HCT116 (cell line): ENCODE results near the gene MAPK8IP1. TPM values are rescaled to one million over a fixed set of nuclear protein-coding genes. Genes with fewer than 3 reads are reported as not detected.

Source experiments
- ATAC-seq: fragments of 200-7000 bp; cut with Tn5 transposase; 2 replicates; pipeline ENCODE4 v1.9.1; 2020; ENCODE audit warnings: mild to moderate bottlenecking, moderate library complexity
- BruUV-seq: library from RNA; stranded (reverse); fragments of 400-500 nt; replicated peaks from 2 replicates; lab custom pipeline; 2021; lab: Mats Ljungman, UMichigan
- CTCF ChIA-PET: fragments of 300-600 bp; sonication (Branson Sonifier 250); formaldehyde crosslinking; loops from one replicate; lab custom pipeline; 2021; ENCODE audit warnings: antibody characterized with exemption; lab: Charles Lee
- POLR2A ChIA-PET: fragments of 300-600, 350-600 bp; sonication (Branson Sonifier 250); formaldehyde crosslinking; loops from one replicate; lab custom pipeline; 2021; ENCODE audit warnings: antibody characterized with exemption; lab: Charles Lee
- RAD21 ChIA-PET, 2 experiments: fragments of 300-600 bp; sonication (Branson Sonifier 250); formaldehyde crosslinking; loops; one replicate each; lab custom pipeline; 2023; ENCODE audit warnings: low total read pairs in 2 of 2; ENCODE audit not compliant: uncharacterized antibody in 2 of 2, unreplicated experiment in 2 of 2, low non-redundant PET in 1 of 2; lab: Charles Lee
- DNase-seq: peaks from one replicate; pipeline ENCODE4 v3.0.0-alpha.2; 2010; ENCODE audit warnings: low read depth, low spot score
- H2AFZ ChIP-seq: fragments of 200-600 bp; shearing (Covaris generic), sonication (generic); 2 replicates; pipeline ENCODE4 v1.6.1; 2017; ENCODE audit warnings: low read depth, mixed run types, mixed read lengths, antibody characterized with exemption, low read length; ENCODE audit not compliant: poor library complexity, severe bottlenecking
- H3K27ac ChIP-seq: 2 replicates; pipeline ENCODE4 v1.5.1; 2012; ENCODE audit warnings: low read depth, low read length
- H3K27me3 ChIP-seq: fragments of 200-600 bp; sonication (generic); 2 replicates; pipeline ENCODE4 v1.6.1; 2016; ENCODE audit warnings: mixed run types, low read length, mixed read lengths; ENCODE audit not compliant: insufficient read depth
- H3K36me3 ChIP-seq, 2 experiments: fragments of 200-500 bp in 1 of 2; fragments of 200-600 bp in 1 of 2; sonication (Bioruptor generic) in 1 of 2; sonication (generic) in 1 of 2; 2 replicates each; pipeline versions ENCODE4 v1.5.1 to v1.6.1; 2014 to 2016; ENCODE audit warnings: low read length in 2 of 2, inconsistent platforms in 1 of 2, mixed read lengths in 1 of 2, mixed run types in 1 of 2; ENCODE audit not compliant: insufficient read depth in 2 of 2, control insufficient read depth in 1 of 2
- H3K4me1 ChIP-seq, 2 experiments: fragments of 200-600 bp in 1 of 2; sonication (generic) in 1 of 2; 2 replicates each; pipeline versions ENCODE4 v1.5.1 to v1.6.1; 2012 to 2017; ENCODE audit warnings: low read length in 2 of 2, inconsistent platforms in 1 of 2, mild to moderate bottlenecking in 1 of 2, mixed read lengths in 1 of 2, mixed run types in 1 of 2, moderate library complexity in 1 of 2; ENCODE audit not compliant: insufficient read depth in 2 of 2, control insufficient read depth in 1 of 2
- H3K4me2 ChIP-seq: fragments of 200-600 bp; sonication (generic); 2 replicates; pipeline ENCODE4 v1.6.1; 2017; ENCODE audit warnings: mixed run types, low read length, mixed read lengths
- H3K4me3 ChIP-seq, 2 experiments: fragments of 200-600 bp in 1 of 2; sonication (generic) in 1 of 2; replicated peaks in 1 of 2; 2 replicates each; pipeline ENCODE4 v1.5.1; 2011 to 2016; ENCODE audit warnings: low read length in 2 of 2, control low read depth in 1 of 2, low read depth in 1 of 2, mild to moderate bottlenecking in 1 of 2, mixed read lengths in 1 of 2, mixed run types in 1 of 2
- H3K79me2 ChIP-seq: fragments of 200-600 bp; sonication (generic); 2 replicates; pipeline ENCODE4 v1.6.1; 2017; ENCODE audit warnings: mild to moderate bottlenecking, mixed run types, low read length, moderate library complexity, mixed read lengths; ENCODE audit not compliant: insufficient read depth
- H3K9ac ChIP-seq: fragments of 200-600 bp; sonication (generic); 2 replicates; pipeline ENCODE4 v1.6.1; 2016; ENCODE audit warnings: low read length, mixed read lengths
- H3K9me2 ChIP-seq: fragments of 200-600 bp; sonication (generic), shearing (Covaris generic); 2 replicates; pipeline ENCODE4 v1.6.1; 2017; ENCODE audit warnings: mixed run types, mild to moderate bottlenecking, moderate library complexity; ENCODE audit not compliant: insufficient read depth
- H3K9me3 ChIP-seq, 2 experiments: fragments of 200-500 bp in 1 of 2; fragments of 200-600 bp in 1 of 2; sonication (Bioruptor generic) in 1 of 2; sonication (generic) in 1 of 2; 2 replicates each; pipeline ENCODE4 v1.6.1; 2014 to 2017; ENCODE audit warnings: low read length in 2 of 2, mixed read lengths in 2 of 2, inconsistent platforms in 1 of 2, low read depth in 1 of 2, mild to moderate bottlenecking in 1 of 2, mixed run types in 1 of 2, moderate library complexity in 1 of 2; ENCODE audit not compliant: control insufficient read depth in 1 of 2, insufficient read depth in 1 of 2
- H4K20me1 ChIP-seq: fragments of 200-600 bp; sonication (generic), shearing (Covaris generic); 2 replicates; pipeline ENCODE4 v1.6.1; 2017; ENCODE audit warnings: mixed run types, mild to moderate bottlenecking, moderate library complexity; ENCODE audit not compliant: insufficient read depth
- CEBPB ChIP-seq: IDR thresholded peaks from 2 replicates; pipeline ENCODE4 v1.6.1; 2012; ENCODE audit warnings: low read depth
- EGR1 ChIP-seq: IDR thresholded peaks from 2 replicates; pipeline ENCODE4 v1.6.1; 2012; ENCODE audit warnings: low read depth
- ELF1 ChIP-seq: IDR thresholded peaks from 2 replicates; pipeline ENCODE4 v1.6.1; 2012; ENCODE audit warnings: low read depth, borderline replicate concordance
- EZH2phosphoT487 ChIP-seq: fragments of 200-600 bp; IDR thresholded peaks from 2 replicates; pipeline ENCODE4 v1.6.1; 2018; ENCODE audit warnings: antibody characterized with exemption, borderline replicate concordance
- JUND ChIP-seq: IDR thresholded peaks from 2 replicates; pipeline ENCODE4 v1.6.1; 2012
- MAX ChIP-seq: IDR thresholded peaks from 2 replicates; pipeline ENCODE4 v1.6.1; 2012
- RAD21 ChIP-seq: IDR thresholded peaks from 2 replicates; pipeline ENCODE4 v1.6.1; 2012; ENCODE audit warnings: low read depth, mild to moderate bottlenecking
- REST ChIP-seq: IDR thresholded peaks from 2 replicates; pipeline ENCODE4 v1.6.1; 2012; ENCODE audit warnings: low read depth
- SIN3A ChIP-seq: IDR thresholded peaks from 2 replicates; pipeline ENCODE4 v1.6.1; 2012; ENCODE audit warnings: low read depth
- SP1 ChIP-seq: IDR thresholded peaks from 2 replicates; pipeline ENCODE4 v1.6.1; 2012; ENCODE audit warnings: low read depth
- TCF7L2 ChIP-seq: IDR thresholded peaks from 2 replicates; pipeline ENCODE4 v1.7.0; 2011; ENCODE audit warnings: borderline replicate concordance, inconsistent platforms; ENCODE audit not compliant: insufficient read depth, insufficient read length; ENCODE audit errors: extremely low read depth
- intact Hi-C: fragments of 100-400 bp; cut with micrococcal nuclease; formaldehyde crosslinking; loops from 2 replicates; pipeline ENCODE4 v1.10.0; 2022
- total RNA-seq: library from RNA; stranded (reverse); gene quantifications from one replicate; pipeline ENCODE4 v1.2.1, GENCODE V29; 2021; ENCODE audit not compliant: unreplicated experiment
- TF ChIP-seq, protein P1 (sequence below), 3 experiments: fragments of 200-600 bp in 1 of 3; sonication (generic) in 1 of 3; IDR thresholded peaks in 2 of 3; conservative IDR thresholded peaks in 1 of 3; 2 replicates each; pipeline ENCODE4 v1.5.1; 2012 to 2017; ENCODE audit warnings: low read depth in 2 of 3, low read length in 2 of 3, antibody characterized with exemption in 1 of 3, borderline replicate concordance in 1 of 3, control low read depth in 1 of 3, mild to moderate bottlenecking in 1 of 3, mixed read lengths in 1 of 3, mixed run types in 1 of 3, moderate library complexity in 1 of 3; ENCODE audit not compliant: insufficient read depth in 1 of 3

MAPK8IP1 gene
- total RNA-seq, 1 experiment from 2014 or later: 10.1 TPM

DNA sequence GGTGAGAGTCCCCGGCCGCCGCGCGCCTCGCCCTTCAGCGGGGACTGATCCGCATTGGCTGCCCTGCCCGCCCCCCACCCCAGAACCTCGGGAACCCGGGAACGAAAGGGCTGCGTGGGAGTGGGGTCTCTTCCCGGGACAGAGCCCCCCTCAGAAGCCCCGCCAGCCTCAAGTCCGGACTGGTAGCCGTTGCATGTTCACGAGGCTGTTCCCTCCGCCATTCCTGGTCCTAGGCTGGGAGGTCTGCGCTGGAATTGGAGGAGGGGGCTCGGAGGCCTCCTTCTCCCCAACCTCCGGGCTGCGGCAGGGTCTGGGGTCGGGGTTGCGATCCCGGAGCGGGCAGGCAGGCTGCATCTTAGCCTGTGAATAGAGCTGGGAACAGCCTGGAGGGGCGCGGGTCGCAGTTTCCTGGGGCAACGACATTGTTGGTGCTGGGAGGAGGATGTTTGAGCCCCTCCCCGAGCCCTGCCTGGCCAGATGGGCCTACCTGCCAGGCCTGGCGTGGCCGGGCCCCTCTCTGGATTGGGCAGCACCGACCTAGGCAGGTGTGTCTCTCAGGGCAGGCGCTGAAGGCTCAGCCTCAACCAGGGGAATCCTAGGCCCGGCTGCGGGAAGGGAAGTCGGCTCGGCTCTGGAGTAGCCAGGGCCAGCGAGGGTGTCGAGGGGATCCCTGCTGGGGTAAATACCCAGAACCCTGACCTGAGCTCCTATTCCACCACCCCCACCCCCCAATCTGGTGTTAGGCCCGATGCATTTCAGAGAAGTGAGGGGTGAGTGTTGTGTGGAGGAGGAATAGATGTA is 670 bp downstream of the MAPK8IP1 start:
- Histone ChIP-seq H3K9me3 (no peaks in the 10 kb centered on the region), H3K27ac (no peak overlapping the region), H3K9ac (no peak overlapping the region), H3K27me3 (no peaks in the 10 kb centered on the region), H2AFZ (no peak overlapping the region), H3K4me1 (peaks cover 8 to 16% of the 10 kb centered on the region in 2 experiments; a peak in 3 of 4 replicates), H3K79me2 (no peaks in the 10 kb centered on the region), H3K4me3 (peak overlapping the region; percentile 16 to 33; a peak in 3 of 4 replicates), H4K20me1 (no peaks in the 10 kb centered on the region), H3K36me3 (no peaks in the 10 kb centered on the region), H3K9me2 (no peaks in the 10 kb centered on the region), H3K4me2 (peak overlapping the region; percentile 54)
- TF ChIP-seq EZH2phosphoT487: no peak
- no peak for TF ChIP-seq ELF1
- no peak for TF ChIP-seq SIN3A
- TF ChIP-seq, protein P1, sequence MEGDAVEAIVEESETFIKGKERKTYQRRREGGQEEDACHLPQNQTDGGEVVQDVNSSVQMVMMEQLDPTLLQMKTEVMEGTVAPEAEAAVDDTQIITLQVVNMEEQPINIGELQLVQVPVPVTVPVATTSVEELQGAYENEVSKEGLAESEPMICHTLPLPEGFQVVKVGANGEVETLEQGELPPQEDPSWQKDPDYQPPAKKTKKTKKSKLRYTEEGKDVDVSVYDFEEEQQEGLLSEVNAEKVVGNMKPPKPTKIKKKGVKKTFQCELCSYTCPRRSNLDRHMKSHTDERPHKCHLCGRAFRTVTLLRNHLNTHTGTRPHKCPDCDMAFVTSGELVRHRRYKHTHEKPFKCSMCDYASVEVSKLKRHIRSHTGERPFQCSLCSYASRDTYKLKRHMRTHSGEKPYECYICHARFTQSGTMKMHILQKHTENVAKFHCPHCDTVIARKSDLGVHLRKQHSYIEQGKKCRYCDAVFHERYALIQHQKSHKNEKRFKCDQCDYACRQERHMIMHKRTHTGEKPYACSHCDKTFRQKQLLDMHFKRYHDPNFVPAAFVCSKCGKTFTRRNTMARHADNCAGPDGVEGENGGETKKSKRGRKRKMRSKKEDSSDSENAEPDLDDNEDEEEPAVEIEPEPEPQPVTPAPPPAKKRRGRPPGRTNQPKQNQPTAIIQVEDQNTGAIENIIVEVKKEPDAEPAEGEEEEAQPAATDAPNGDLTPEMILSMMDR (IDR thresholded peaks at IDR 0.05 in 2 of 3, conservative IDR thresholded peaks at IDR 0.05 in 1 of 3; ENCODE audit: borderline replicate concordance in 1 of 3, insufficient read depth in 1 of 3, low read depth in 2 of 3, low read length in 2 of 3): no peak
- TF ChIP-seq SP1: no peak
- TF ChIP-seq CEBPB: no peak
- no peak for TF ChIP-seq REST
- no peak for TF ChIP-seq JUND
- no peak for TF ChIP-seq TCF7L2
- no peak for TF ChIP-seq EGR1
- no peak for TF ChIP-seq RAD21
- no peak for TF ChIP-seq MAX
- ATAC-seq (no peak), DNase-seq (no peak)
- RAD21 ChIA-PET: no interaction called here
- POLR2A ChIA-PET: no interaction called here
- CTCF ChIA-PET: no interaction called here
- no TSS peak for BruUV-seq
- intact Hi-C loops: no loop called here
